Thoracic aorta (tissue), 2 donors: Measurements from ENCODE around the gene SUGP1. TPM values are rescaled to one million over a fixed set of nuclear protein-coding genes. Genes with fewer than 3 reads are reported as not detected.
"Not testable (repeated sequence)": the region's sequence is repeated elsewhere in the genome, so short reads cannot be mapped to it uniquely, and the experiment has no call there.

ENCODE experiments used
- ATAC-seq: fragments of 150-250 bp; one replicate; pipeline ENCODE4 v1.8.0; 2017; ENCODE audit warnings: low read depth; ENCODE audit not compliant: insufficient number of reproducible peaks, low FRiP score
- DNase-seq: peaks from one replicate; pipeline ENCODE4 v3.0.0-alpha.2; 2020; ENCODE audit warnings: low spot score
- H3K27ac ChIP-seq, 2 donors: fragments of 200-600 bp; sonication (generic); 1 replicate in 1 of 2; 2 replicates in 1 of 2; pipeline ENCODE4 v1.5.1; 2016; ENCODE audit warnings: mild to moderate bottlenecking in 2 of 2, moderate library complexity in 2 of 2
- H3K27me3 ChIP-seq: fragments of 200-600 bp; sonication (generic); replicated peaks from 2 replicates; pipeline ENCODE4 v1.6.0; 2016; ENCODE audit warnings: mild to moderate bottlenecking; ENCODE audit not compliant: insufficient read depth
- H3K36me3 ChIP-seq: fragments of 200-600 bp; sonication (generic); one replicate; pipeline ENCODE4 v1.5.1; 2016
- H3K4me1 ChIP-seq, 2 donors: fragments of 200-600 bp; sonication (generic); 1 replicate in 1 of 2; 2 replicates in 1 of 2; pipeline versions ENCODE4 v1.5.1 to v1.6.0; 2016; ENCODE audit warnings: low read depth in 2 of 2, mild to moderate bottlenecking in 1 of 2; ENCODE audit not compliant: control insufficient read depth in 1 of 2
- H3K4me3 ChIP-seq: fragments of 200-600 bp; sonication (generic); 2 replicates; pipeline ENCODE4 v1.5.1; 2016; ENCODE audit warnings: mild to moderate bottlenecking
- H3K9me3 ChIP-seq: fragments of 200-600 bp; sonication (generic); 2 replicates; pipeline ENCODE4 v1.5.1; 2016
- CTCF ChIP-seq: fragments of 200-600 bp; sonication (generic); IDR thresholded peaks from one replicate; pipeline ENCODE4 v1.5.1; 2019; ENCODE audit warnings: antibody characterized with exemption
- total RNA-seq, 2 donors: library from RNA; depleted of rRNA; stranded (reverse); fragments of >200 nt; gene quantifications; one replicate each; pipeline versions ENCODE4 v1.1.0 to v1.2.3, GENCODE V29; 2016

The SUGP1 gene
- total RNA-seq, 2 donors from 2014 or later = 25.0 to 43.0 TPM

DNA sequence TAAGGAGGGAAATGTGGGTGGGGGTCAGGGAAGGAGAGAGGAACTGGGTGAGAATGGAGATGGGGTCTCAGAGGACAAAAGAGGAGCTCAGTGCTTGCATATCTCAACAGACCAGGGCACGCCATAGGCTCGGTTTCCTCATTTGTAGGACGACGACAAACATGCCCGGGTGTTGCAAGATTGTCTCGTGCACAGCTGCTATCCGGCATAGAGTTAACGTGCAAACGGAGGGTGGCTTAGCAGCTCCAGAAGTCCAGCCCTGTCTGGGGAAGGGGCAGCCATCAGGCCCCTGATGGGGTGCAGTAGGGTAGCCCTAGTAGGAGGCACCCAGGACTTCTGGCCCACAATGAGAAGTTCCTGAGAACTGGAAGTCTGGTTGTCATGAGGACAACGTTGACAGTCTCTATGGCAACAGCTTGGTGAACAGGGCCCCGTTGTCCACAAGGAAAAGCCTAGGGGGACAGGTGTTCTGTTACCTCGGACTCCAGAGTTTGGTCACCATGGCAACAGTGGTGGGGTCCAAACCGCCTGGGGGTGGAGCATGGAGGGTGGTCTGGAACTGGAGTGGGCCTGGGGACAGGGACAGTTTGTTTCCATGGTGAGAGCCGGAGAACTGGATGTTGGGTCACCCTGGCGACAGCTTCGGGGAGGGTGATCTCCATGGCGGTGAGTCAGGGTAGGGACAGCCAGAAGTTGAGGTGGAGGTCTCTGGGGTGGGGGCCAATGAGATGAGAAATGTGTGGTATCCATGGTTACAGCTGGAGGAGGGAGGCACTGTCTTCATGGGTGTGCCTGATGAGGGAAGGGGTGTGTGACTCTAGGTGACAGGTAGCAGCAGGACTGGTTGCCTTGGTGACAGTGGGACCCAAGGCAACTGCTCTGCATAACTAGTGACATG lies 64.0 kb downstream of the SUGP1 start:
- TF ChIP-seq CTCF = no peak
- DNase-seq (no peak), ATAC-seq (no peak)
- no peaks in the 10 kb centered on the region for H3K36me3 ChIP-seq
- peaks cover 0 to 5% of the 10 kb centered on the region in 2 donors for H3K4me1 ChIP-seq
- H3K27ac ChIP-seq = no peak overlapping the region
- H3K4me3 ChIP-seq = no peak overlapping the region
- no peaks in the 10 kb centered on the region for H3K9me3 ChIP-seq
- H3K27me3 ChIP-seq = no peaks in the 10 kb centered on the region

- not testable (repeated sequence) for H3K4me1 ChIP-seq, H3K27me3 ChIP-seq, H3K36me3 ChIP-seq, H3K9me3 ChIP-seq, H3K4me3 ChIP-seq, DNase-seq, ATAC-seq, H3K27ac ChIP-seq
These were observed 66.9 kb downstream of the SUGP1 start for GRCh38 chr19:19253409-19253808.

DNA sequence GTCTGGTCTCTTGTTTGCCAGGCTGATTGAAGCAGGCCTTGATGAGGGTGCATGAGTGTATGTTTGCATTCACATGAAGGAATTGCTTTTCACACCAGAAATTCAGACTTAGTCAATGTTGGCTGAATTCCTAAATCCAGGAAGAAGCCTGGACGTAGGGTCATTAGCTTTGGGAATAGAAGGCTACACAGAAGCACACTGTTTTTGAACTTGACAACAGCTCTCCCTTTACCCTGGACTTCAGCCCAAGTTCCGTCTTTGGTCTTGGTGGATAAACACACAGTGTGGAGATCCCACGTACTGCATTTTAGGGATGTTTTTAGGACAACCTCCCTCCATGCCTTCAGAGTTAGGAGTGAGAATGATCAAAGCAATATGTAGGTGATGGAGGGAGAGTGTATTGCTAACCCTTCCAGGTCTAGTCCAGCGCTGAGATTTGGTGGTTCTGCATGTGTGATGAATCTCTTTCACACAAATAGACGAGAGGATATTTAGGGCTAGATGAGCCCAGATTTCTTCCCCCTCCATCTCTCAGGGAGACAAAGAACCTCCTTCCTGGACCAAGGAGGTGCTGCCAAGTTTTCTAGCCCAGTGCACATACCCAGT lies 70.0 kb downstream of the SUGP1 start:
- no peak for TF ChIP-seq CTCF
- Histone ChIP-seq H3K27me3 (no peaks in the 10 kb centered on the region), H3K4me3 (no peak overlapping the region), H3K27ac (no peak overlapping the region), H3K36me3 (no peaks in the 10 kb centered on the region), H3K4me1 (no peaks in the 10 kb centered on the region), H3K9me3 (no peaks in the 10 kb centered on the region)
- no peak for ATAC-seq
- no peak for DNase-seq

DNA sequence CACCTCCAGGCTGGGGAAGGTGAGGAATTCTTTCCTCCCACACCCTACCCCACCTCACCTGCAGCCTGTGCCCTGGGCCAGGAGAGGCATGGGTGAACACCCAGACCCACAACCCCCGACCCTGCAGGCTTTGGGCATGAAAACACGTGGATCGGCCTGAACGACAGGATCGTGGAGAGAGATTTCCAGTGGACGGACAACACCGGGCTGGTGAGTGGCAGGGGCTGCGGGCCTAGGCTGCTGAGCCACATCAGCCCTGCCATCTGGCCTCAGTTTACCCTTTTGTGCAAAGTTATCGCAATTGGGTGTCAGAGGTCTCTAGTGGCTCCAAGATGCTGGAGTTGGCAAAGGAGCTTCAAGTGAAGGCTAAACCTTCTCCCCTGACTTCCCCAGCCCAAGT lies 79.8 kb downstream of the SUGP1 start:
- no peaks in the 10 kb centered on the region for H3K27me3 ChIP-seq
- no peak overlapping the region for H3K4me3 ChIP-seq
- no peaks in the 10 kb centered on the region for H3K36me3 ChIP-seq
- H3K4me1 ChIP-seq = no peaks in the 10 kb centered on the region
- no peak for ATAC-seq
- no peaks in the 10 kb centered on the region for H3K9me3 ChIP-seq
- no peak for DNase-seq
- no peak for TF ChIP-seq CTCF
- no peak overlapping the region for H3K27ac ChIP-seq

DNA sequence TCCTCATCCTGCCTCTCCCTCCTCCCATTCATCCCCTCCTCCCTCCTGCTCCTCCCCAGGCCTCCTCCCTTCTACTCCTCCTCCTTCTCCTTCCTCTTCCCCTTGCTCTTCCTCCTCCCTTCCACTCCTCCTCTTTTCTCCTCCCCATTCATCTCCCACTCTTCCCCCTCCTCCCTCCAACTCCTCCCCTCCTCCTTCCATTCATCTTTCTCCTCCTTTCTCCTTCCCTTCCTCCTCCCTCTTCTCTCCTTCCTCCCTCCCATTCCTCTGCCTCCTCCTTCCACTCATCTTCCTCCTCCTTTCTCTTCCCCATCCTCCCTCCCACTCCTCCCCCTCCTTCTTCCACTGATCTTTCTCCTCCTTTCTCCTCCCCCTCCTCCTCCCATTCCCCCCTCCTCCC lies 80.6 kb downstream of the SUGP1 start:
- ATAC-seq = no peak
- no peak for DNase-seq
- Histone ChIP-seq H3K4me3 (no peak overlapping the region), H3K4me1 (no peaks in the 10 kb centered on the region), H3K27me3 (no peaks in the 10 kb centered on the region), H3K9me3 (peaks cover 3% of the 10 kb centered on the region), H3K27ac (no peak overlapping the region), H3K36me3 (no peaks in the 10 kb centered on the region)
- no peak for TF ChIP-seq CTCF
